Dedifferentiated amniotic fluid mesenchymal stem cell (primary cell): ENCODE measurements around the gene MACO1.
"Not testable (repeated sequence)": the region's sequence is repeated elsewhere in the genome, so short reads cannot be mapped to it uniquely, and the experiment has no call there.

Source experiments
- DNase-seq: peaks from one replicate; pipeline ENCODE4 v3.0.0-alpha.2; 2016; ENCODE audit errors: extremely low spot score

The MACO1 gene, protein sequence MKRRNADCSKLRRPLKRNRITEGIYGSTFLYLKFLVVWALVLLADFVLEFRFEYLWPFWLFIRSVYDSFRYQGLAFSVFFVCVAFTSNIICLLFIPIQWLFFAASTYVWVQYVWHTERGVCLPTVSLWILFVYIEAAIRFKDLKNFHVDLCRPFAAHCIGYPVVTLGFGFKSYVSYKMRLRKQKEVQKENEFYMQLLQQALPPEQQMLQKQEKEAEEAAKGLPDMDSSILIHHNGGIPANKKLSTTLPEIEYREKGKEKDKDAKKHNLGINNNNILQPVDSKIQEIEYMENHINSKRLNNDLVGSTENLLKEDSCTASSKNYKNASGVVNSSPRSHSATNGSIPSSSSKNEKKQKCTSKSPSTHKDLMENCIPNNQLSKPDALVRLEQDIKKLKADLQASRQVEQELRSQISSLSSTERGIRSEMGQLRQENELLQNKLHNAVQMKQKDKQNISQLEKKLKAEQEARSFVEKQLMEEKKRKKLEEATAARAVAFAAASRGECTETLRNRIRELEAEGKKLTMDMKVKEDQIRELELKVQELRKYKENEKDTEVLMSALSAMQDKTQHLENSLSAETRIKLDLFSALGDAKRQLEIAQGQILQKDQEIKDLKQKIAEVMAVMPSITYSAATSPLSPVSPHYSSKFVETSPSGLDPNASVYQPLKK

DNA sequence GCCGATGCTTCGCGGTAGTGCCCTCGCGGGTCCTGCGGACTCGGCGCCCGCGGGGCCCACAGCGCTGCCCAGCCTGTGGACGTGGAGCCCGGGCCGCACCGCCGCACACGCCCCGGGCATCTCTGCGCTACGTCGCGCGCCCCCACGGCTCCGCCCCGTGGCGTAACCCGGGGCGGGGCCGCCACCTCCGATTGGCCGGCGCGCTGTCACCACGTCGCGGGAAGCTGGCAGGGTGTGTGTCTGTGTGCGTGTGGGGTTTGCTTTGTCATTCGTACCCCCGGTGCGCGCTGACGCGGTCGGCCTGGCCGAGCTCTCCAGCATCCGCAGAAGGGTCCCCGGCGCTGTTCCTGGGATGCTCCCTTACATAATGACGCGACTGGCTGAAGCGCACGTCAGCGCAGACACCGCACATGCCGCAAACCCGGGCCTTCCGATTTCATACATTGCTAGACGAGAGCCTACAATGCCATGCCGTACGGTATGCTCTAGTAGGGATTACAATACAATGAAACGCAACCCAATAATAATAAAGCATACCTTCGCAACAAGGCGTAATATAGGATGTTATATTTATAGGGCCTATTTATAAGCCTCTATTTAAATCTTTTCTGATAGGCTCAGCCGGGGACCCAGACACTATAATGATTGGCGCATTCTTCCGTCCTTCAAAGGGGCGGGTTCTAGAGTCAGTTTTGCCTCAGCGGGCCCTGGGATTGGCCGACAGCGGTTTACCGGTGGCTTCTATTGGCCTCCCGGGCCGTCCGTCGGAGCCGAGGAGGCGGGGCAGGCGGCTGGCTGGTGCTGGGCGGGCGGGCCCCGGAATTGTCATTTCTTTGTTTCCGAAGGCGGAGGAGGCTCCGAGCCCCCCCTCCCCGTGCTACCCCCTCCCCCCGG lies at the start of gene MACO1:
Gene MACO1, plus strand, starts transcription at position 825 of the 894 bp plus-strand sequence. CDS start 202 bp downstream, outside the sequence.
- peak; percentile 97 for DNase-seq

DNA sequence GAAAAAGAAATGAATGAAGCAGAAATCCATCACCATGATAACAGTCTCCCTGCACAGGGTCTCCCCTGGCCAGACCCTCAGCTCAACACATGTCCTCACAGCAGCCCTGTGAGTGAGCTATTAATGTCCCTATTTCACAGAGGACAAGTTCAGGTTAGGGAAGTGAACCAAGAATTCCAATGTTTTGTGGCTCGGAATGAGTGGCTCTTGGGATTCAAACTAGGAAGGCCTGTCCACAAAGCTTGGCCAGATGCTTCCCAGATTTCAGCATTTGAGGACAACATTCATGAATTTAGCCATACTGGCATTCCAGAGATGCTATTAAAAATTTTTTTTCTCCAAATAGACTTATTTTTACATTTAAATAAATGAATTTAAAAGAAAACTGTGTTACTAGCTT lies 48.2 kb upstream of the MACO1 start:
- not testable (repeated sequence) for DNase-seq

DNA sequence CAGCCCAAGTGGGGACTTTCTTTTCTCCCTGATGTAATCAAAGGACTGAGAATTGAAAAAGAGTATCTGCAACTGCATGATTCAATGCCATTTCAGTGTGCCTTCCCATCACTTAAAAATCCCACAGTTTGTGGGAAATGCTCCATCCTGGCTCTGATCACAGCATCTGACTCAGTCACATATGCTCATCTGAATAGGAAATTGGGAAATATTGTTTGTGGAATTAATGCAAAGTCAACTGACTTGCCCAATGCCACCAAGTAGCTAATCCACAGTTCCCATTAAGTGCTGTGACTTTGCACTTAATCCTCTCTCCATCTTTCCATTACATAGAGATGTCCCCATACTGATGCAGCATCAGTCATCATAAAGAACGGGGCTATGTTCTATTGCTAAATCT lies 47.6 kb upstream of the MACO1 start:
- peak; percentile 15 for DNase-seq

DNA sequence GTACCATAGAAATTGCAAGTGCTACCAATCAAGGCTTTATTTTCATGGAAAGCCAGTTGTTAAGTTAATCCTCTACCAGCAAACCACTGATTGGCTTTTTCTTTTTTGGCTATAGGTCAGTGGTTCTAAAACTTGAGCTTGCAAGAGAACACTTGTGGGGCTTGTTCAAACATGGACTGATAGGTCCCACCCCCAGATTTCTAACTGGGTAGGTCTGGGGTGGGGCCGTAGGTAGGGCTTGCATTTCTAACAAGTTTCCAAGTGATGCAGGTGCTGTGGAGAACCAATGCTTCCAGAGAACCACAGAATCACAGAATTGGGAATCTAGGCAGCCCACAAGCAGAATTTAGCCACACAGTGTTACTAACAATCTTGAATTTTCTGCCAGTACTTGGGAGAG lies 46.8 kb upstream of the MACO1 start:
- DNase-seq: not testable (repeated sequence)

DNA sequence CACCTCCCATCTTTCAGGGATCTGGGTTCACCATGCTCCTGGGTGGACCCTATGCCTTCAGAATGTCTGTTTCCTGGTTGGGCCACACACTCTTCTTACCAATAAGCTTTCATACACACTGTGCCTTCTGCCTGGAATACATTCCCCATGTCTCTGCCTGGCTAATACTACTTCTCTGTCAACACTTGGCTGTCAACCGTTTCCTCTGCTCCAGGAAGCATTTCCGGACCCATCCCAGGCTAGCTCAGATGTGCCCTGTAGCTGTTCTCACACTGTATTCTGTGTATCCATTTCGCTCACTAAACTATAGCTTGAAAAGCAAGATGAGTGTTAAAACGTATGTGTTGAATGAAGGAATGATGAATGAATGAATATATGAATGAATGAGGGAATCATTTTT lies 43.6 kb upstream of the MACO1 start:
- not testable (repeated sequence) for DNase-seq

DNA sequence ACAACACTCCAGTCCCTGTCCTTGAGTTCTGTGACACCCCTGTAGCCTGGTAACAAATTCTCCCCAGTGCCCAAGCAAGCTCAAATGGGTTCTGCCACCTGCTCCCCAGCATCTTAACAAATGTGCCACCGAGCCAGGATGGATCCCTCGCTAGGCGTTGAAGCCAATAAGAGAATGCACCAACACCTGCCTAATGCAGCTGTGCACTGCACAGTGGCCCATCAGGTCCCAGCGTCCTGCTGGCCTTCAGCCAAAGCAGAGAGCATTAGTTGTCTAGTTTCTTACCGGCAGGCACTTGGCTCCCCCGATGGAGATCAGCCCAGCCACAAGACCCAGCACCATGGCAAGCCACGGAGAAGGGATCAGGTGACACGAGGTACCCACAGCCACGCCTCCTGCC lies 42.0 kb upstream of the MACO1 start:
- DNase-seq: not testable (repeated sequence)

DNA sequence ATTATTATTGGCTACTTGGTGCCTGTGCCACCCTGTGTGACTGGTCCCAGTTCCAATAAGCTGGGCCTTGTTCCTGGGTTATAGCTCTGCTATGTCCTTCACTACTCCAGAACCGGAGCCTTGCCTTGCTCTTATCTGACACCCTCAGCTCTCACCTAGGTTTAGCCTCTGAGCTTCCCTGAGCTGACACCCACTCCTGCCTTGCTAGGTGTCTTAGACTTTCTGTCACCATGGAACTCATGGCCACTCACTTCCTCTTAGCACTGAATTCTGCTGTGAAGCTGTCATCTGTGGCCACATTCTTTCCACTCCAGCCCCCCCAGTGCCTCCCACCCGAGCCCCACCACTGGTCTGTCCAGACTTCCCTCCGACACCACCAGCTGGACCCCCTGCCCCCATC lies 41.0 kb upstream of the MACO1 start:
- DNase-seq: not testable (repeated sequence)

DNA sequence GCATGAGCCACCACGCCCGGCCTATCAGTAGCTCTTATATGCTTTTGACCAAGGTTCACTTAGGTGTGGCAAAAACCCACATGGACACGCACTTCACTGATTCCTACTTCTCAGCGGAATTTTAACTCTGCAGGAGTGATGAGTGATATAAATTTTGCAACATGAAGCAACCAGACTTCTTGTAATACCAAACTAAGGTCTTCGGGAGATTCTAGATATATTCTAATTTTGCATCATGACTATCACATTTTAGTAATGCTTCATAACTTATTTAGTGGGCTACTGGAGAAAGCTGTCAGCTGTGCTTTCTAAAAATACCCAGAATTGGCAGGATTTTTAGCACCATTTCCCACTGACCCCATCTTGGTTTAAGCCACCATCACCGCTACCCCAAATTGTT lies 37.9 kb upstream of the MACO1 start:
- DNase-seq: no peak

DNA sequence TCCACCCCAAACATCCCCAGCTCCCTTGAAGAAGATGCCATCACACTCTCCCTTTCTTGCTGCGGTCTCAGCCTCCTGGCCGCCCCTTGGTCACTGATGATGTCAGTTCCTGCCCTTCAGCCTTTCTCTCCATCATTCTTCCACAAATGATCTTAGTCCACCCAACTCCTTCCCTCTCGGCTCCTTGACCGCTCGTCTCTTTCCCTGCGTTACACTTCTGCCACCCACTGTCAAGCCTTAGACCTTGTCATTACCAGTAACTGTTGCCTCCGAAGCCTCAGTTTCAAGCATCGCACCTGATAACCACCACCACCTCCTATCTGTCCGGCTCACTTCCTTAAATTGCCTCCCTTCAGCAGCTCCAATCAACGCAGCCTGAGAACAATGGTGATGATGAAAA lies 33.1 kb upstream of the MACO1 start:
- DNase-seq: not testable (repeated sequence)

DNA sequence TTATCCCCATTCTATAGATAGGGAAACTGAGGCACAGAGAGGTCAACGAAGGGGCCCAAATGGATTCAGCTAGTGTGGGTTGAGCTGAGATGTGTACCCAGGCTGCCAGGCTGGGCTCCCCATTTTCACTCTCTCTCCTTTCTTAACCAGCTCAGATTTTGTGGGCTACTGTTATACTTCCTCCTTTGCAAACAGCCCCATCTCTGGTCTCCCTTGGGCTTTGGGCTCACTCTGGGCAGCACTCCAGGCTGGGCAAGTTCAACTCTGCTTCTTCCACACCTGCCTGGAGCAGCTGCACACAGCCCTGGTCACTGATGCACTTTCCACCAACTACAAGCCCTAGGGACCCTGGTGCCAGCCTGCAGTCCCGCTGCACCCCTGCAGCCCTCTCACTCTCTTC lies 32.6 kb upstream of the MACO1 start:
- not testable (repeated sequence) for DNase-seq

DNA sequence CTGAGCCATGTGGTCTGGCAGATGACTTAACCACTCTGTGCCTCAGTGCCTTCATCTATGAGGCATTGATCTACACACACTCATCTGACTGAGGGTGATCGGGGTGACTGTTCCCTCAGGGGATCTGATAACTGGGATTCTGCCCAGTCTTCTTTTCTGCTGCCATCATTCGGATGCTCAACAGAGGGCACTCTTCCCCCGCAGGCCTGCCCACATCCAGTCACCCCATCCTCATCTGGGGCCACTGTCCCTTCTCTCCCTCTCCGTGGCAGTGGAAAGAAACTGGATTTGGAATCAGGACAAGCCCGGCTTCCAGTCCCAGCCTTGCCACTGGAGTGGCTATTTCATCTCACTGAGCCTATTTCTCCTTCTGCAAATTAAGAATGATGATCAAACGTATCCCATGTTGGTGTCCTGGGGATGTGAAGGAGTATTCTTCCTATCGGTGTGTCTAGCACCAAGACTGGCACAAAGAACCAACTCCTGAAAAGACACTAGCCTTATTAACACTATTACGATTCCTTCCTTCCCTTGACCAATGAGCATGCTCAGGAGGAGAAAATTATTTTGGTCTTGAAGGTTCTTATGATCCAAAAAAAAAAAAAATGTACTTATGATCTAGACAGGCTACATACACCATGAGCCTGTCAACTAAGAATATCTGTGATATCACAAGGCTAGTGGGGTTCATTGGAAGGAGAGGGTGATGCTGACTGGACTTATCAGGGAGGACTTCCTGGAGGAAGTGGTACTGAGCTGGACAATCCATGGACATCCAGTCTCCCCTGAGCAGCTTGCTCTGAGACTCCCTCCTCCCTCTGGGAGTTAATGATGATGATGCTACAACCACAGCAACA lies 27.5 kb upstream of the MACO1 start:
- not testable (repeated sequence) for DNase-seq

DNA sequence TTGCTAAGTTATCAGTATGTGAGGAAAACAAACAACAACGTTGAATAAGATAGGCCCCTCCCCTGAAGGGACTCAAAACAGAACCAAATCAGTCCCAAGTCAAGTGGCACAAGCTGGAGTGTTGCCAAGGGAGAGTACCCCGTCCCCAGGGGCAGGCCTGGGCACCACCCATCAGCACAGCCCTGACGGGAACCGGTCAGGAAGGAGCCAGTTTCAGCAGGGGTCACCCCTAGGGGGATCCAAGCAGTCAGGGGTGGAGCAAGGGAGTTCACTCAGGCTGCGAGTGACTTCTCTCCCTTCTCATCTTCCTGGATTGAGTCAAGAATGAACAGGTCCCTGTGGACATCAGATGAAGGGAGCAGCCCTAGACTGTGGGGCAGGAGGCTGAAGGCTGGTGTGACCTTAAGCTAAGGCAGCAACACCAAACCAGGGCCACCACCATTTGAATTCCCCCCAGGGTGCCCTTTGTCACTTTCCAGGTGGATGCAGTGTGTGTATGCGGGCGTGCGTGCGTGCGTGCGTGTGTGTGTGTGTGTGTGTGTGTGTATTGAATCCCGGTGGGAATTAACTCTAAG lies 24.9 kb upstream of the MACO1 start:
- DNase-seq: not testable (repeated sequence)

DNA sequence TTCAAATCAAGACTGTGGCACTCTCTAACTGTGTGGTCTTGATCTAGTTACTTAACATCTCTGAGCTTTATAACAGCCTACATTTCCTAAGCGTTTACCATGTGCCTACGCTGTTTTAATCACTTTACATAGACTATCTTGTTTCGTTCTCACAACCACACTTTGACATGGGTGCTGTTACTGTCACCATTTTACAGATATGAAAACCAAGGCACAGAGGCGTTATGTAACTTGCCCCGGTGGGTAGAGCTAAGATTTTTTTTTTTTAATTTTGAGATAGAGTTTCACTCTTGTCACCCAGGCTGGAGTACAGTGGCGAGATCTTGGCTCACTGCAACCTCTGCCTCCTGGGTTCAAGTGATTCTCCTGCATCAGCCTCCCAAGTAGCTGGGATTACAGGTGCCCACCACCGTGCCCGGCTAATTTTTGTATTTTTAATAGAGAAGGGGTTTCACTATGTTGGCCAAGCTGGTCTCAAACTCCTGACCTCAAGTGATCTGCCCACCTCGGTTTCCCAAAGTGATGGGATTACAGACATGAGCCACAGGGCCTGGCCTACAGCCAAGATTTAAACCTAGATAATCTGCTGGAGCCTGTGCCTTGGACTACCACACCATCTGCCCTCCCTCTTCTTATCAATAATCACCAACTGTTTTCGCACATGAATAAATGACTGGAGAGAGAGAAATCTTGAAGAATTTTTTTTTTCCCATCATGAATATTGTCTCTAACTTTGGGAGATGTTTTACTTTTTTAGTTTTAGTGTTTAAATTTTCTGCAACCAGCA lies 20.9 kb upstream of the MACO1 start:
- DNase-seq: not testable (repeated sequence)

DNA sequence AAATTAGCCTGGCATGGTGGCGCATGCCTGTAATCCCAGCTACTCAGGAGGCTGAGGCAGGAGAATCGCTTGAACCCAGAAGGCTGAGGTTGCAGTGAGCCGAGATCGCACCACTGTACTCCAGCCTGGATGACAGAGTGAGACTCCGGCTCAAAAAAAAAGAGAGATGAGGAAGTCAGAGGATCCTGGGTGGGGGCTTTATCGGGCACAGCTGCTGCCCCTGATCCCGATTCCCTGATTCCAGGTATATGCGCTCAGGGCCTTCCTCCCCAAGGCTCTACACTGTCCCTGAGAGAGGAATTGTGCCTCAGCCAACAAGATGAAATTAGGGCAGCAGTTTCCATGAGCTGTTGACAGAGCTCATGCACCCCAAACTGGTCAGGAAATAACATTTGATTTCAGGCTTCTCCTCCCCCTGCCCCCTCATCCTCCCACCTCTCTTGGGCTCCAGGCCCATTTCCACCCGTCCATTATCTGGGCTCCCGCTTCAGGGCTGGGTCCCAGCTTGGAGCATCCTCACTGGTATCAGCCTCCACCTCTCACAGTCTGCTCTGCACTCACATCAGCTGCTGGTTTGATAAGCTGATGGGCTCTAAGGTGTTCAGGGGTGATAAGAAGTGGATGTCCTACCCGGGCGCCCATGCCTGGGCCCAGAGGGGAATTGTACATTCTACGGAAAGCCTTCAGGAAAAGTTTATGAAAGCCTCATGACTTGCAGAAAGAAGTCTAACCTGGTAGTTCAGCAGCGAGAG lies 17.6 kb upstream of the MACO1 start:
- DNase-seq: not testable (repeated sequence)

DNA sequence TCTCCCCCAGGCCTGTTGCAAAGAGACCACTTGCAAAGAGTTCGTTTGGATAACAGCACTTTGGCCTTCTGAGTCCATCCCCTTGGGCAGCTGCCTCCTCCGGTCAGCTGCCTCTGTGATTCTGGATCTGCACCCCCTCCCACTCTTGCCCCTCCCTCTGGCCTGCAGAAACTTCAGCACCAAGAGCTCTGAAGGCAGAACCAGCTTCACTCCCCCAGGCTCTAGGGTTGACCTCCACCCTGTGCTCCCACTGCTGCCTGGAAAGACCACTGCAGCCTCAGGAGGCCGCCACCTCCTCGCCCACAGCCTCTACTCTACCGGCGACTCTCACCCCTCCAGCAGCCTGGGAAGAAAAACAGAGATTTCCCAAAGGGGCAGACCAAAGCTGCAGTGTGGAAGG lies 16.5 kb upstream of the MACO1 start:
- not testable (repeated sequence) for DNase-seq

DNA sequence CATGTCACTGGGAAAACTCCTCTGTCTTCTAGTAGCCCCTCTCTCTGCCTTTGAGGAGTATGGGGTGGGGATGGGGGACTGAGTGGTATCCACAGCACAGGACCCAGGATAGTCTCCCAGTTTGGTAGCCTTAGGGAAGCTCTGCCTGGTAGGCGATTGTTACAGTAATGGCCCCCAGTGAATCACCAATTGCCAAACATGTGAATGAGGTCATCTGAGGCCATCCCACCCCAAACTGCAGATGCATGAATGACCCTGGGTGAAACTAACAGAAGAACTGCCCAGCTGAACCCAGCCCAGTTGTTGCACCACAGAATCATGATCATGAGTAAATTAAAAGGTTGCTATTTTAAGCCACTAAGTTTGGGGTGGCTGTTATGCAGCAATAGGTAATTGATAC lies 16.1 kb upstream of the MACO1 start:
- not testable (repeated sequence) for DNase-seq

DNA sequence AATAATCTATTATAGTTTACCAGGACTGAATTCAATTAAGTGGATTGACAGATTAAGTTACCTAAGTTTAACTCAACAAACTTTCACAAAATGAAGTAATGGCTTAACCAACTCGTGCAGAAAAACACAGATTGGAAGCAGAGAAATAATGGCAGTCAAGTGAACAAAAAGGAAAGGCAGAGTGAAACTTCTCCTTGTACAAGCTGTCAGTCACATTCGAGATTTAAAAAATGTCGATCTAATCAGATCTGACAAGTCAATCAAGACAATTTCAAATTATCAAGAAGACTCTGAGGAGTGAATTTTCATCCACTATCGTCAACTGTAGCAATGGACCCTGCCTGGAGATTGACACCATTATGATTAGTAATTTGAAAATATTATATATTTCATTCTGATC lies 13.4 kb upstream of the MACO1 start:
- not testable (repeated sequence) for DNase-seq

DNA sequence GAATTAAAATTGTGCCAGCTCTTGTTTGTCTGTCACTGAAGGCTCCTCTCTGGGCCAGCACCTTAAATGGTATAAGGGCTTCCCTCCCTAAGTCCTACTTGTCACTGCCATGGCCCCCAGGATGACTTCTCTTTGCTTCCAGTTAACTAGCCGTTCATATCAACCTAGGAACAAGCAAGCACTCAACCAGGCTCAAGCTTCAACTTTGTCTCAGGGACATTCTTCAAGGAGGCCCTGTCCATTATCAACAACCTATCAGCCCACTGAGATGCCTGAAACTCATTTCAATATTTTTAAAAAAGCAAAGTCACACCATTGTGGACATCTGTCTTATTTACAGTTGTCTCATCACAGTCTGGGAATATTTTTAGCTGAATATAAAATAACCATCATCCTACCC lies 11.4 kb upstream of the MACO1 start:
- not testable (repeated sequence) for DNase-seq

DNA sequence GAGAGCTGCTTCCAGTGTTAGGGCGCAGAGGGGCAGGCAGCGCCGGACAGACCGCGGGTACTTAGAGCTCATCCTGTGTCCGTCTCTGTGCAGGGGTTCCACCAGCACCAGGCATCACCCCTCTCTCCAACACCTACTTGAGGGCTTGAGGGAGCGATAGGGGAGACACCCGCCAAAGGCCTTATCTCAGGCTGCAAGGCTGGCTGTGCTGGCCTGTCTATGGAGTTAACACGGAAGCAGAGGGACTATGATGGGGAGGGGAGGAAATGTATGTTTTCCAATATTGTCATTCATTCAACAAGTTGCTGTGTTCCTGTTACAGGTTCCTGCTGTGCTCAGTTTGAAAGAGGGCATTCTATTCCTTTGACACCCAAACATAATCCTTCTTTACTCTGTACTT lies 10.0 kb upstream of the MACO1 start, which contains the start of gene RHCE:
Gene RHCE, minus strand, starts transcription at position 111 of the 400 bp plus-strand sequence. Its CDS starts 39 bp downstream, at position 72.
- DNase-seq: not testable (repeated sequence)
